HepG2 (cell line): ENCODE results near the gene EDC3. TPM values are rescaled to one million over a fixed set of nuclear protein-coding genes. Genes with fewer than 3 reads are reported as not detected.

Source experiments
- CHD4 ChIP-seq: fragments of 200-600 bp; sonication (generic); IDR thresholded peaks from 2 replicates; pipeline ENCODE4 v1.7.0; 2017; ENCODE audit warnings: mild to moderate bottlenecking, low read length, borderline replicate concordance
- FOXC1 ChIP-seq: sonication (generic); formaldehyde crosslinking; IDR thresholded peaks from 2 replicates; pipeline ENCODE4 v1.8.0; 2022; ENCODE audit warnings: mild to moderate bottlenecking, missing genetic modification reagents, borderline replicate concordance
- GPN1 ChIP-seq: sonication (generic); formaldehyde crosslinking; IDR thresholded peaks from 2 replicates; pipeline ENCODE4 v1.5.1; 2020; ENCODE audit warnings: missing genetic modification reagents, borderline replicate concordance
- GTF2F1 ChIP-seq: fragments of 150-350 bp; IDR thresholded peaks from 2 replicates; pipeline ENCODE4 v1.6.1; 2014; ENCODE audit warnings: low read length
- MEF2D ChIP-seq: sonication (generic); formaldehyde crosslinking; IDR thresholded peaks from 2 replicates; pipeline ENCODE4 v1.5.1; 2020; ENCODE audit warnings: mild to moderate bottlenecking, missing genetic modification reagents
- PPARG ChIP-seq: conservative IDR thresholded peaks from 2 replicates; pipeline ENCODE4 v1.6.1; 2016; ENCODE audit warnings: missing biosample characterization, missing genetic modification reagents
- SCMH1 ChIP-seq: sonication (generic); formaldehyde crosslinking; IDR thresholded peaks from 2 replicates; pipeline ENCODE4 v1.9.0; 2021; ENCODE audit warnings: missing genetic modification reagents, mild to moderate bottlenecking, borderline replicate concordance
- SIX4 ChIP-seq: sonication (generic); formaldehyde crosslinking; IDR thresholded peaks from 2 replicates; pipeline ENCODE4 v1.4.0; 2020; ENCODE audit warnings: missing genetic modification reagents
- TP53 ChIP-seq: sonication (generic); formaldehyde crosslinking; conservative IDR thresholded peaks from 2 replicates; pipeline ENCODE4 v1.4.0; 2020; ENCODE audit warnings: missing genetic modification reagents
- ZNF20 ChIP-seq: sonication (generic); formaldehyde crosslinking; IDR thresholded peaks from 2 replicates; pipeline ENCODE4 v1.4.0; 2020; ENCODE audit warnings: mild to moderate bottlenecking, moderate library complexity, missing genetic modification reagents
- ZNF546 ChIP-seq: sonication (generic); formaldehyde crosslinking; conservative IDR thresholded peaks from 2 replicates; pipeline ENCODE4 v1.8.1; 2023; ENCODE audit warnings: mild to moderate bottlenecking, missing genetic modification reagents
- ZNF556 ChIP-seq: sonication (generic); formaldehyde crosslinking; IDR thresholded peaks from 2 replicates; pipeline ENCODE4 v1.4.0; 2020; ENCODE audit warnings: mild to moderate bottlenecking, missing genetic modification reagents, borderline replicate concordance
- ZNF678 ChIP-seq: sonication (generic); formaldehyde crosslinking; IDR thresholded peaks from 2 replicates; pipeline ENCODE4 v1.4.0; 2020; ENCODE audit warnings: mild to moderate bottlenecking, missing genetic modification reagents
- ZNF7 ChIP-seq: IDR thresholded peaks from 2 replicates; pipeline ENCODE4 v1.6.1; 2016; ENCODE audit warnings: missing biosample characterization, missing genetic modification reagents
- polyA plus RNA-seq, 8 experiments: library from polyadenylated mRNA; depleted of rRNA in 3 of 8; stranded (reverse) in 7 of 8; unstranded in 1 of 8; fragments of >200 nt; fragmentation: Illumina TruSeq in 4 of 8; extraction: Trizol in 4 of 8; gene quantifications; 2 replicates each; pipeline versions ENCODE4 v1.2.1 to v1.2.3, GENCODE V29; 2011 to 2016; ENCODE audit warnings: low read depth in 4 of 8, missing spikeins in 1 of 8, mixed read lengths in 1 of 8; ENCODE audit not compliant: insufficient read depth in 1 of 8
- total RNA-seq, 5 experiments: library from RNA; depleted of rRNA; stranded (reverse); fragments of >200 nt; fragmentation: Illumina TruSeq; extraction: Trizol; gene quantifications; 2 replicates each; pipeline ENCODE4 v1.2.3, GENCODE V29; 2016; ENCODE audit warnings: low read depth in 1 of 5
- TF ChIP-seq, protein P1 (sequence below): sonication (generic); formaldehyde crosslinking; IDR thresholded peaks from 2 replicates; pipeline ENCODE4 v1.4.0; 2020; ENCODE audit warnings: mild to moderate bottlenecking, missing genetic modification reagents
- TF ChIP-seq, protein P2 (sequence below): sonication (generic); formaldehyde crosslinking; IDR thresholded peaks from 2 replicates; pipeline ENCODE4 v1.4.0; 2020; ENCODE audit warnings: low read depth, missing genetic modification reagents
- TF ChIP-seq, protein P3 (sequence below): sonication (generic); formaldehyde crosslinking; IDR thresholded peaks from 2 replicates; pipeline ENCODE4 v1.4.0; 2020; ENCODE audit warnings: missing genetic modification reagents

EDC3 gene
- total and polyA plus RNA-seq, 2 of the 13 experiments (the other 11 are each of a cell fraction or from before 2014, with no cell fraction given): 17.4 to 32.0 TPM

- TF ChIP-seq, protein P1, sequence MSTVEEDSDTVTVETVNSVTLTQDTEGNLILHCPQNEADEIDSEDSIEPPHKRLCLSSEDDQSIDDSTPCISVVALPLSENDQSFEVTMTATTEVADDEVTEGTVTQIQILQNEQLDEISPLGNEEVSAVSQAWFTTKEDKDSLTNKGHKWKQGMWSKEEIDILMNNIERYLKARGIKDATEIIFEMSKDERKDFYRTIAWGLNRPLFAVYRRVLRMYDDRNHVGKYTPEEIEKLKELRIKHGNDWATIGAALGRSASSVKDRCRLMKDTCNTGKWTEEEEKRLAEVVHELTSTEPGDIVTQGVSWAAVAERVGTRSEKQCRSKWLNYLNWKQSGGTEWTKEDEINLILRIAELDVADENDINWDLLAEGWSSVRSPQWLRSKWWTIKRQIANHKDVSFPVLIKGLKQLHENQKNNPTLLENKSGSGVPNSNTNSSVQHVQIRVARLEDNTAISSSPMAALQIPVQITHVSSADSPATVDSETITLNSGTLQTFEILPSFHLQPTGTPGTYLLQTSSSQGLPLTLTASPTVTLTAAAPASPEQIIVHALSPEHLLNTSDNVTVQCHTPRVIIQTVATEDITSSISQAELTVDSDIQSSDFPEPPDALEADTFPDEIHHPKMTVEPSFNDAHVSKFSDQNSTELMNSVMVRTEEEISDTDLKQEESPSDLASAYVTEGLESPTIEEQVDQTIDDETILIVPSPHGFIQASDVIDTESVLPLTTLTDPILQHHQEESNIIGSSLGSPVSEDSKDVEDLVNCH (CRISPR knock-in tag): no peak
- TF ChIP-seq, protein P2, sequence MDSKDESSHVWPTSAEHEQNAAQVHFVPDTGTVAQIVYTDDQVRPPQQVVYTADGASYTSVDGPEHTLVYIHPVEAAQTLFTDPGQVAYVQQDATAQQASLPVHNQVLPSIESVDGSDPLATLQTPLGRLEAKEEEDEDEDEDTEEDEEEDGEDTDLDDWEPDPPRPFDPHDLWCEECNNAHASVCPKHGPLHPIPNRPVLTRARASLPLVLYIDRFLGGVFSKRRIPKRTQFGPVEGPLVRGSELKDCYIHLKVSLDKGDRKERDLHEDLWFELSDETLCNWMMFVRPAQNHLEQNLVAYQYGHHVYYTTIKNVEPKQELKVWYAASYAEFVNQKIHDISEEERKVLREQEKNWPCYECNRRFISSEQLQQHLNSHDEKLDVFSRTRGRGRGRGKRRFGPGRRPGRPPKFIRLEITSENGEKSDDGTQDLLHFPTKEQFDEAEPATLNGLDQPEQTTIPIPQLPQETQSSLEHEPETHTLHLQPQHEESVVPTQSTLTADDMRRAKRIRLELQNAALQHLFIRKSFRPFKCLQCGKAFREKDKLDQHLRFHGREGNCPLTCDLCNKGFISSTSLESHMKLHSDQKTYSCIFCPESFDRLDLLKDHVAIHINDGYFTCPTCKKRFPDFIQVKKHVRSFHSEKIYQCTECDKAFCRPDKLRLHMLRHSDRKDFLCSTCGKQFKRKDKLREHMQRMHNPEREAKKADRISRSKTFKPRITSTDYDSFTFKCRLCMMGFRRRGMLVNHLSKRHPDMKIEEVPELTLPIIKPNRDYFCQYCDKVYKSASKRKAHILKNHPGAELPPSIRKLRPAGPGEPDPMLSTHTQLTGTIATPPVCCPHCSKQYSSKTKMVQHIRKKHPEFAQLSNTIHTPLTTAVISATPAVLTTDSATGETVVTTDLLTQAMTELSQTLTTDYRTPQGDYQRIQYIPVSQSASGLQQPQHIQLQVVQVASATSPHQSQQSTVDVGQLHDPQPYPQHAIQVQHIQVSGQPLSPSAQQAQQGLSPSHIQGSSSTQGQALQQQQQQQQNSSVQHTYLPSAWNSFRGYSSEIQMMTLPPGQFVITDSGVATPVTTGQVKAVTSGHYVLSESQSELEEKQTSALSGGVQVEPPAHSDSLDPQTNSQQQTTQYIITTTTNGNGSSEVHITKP (CRISPR knock-in tag): no peak
- peak; percentile 23; the same call in 1 of the 2 replicates for TF ChIP-seq MEF2D (CRISPR knock-in tag)
- peak; percentile 46; the same call in 1 of the 2 replicates for TF ChIP-seq ZNF546 (CRISPR knock-in tag)
- TF ChIP-seq, protein P3, sequence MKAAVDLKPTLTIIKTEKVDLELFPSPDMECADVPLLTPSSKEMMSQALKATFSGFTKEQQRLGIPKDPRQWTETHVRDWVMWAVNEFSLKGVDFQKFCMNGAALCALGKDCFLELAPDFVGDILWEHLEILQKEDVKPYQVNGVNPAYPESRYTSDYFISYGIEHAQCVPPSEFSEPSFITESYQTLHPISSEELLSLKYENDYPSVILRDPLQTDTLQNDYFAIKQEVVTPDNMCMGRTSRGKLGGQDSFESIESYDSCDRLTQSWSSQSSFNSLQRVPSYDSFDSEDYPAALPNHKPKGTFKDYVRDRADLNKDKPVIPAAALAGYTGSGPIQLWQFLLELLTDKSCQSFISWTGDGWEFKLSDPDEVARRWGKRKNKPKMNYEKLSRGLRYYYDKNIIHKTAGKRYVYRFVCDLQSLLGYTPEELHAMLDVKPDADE (CRISPR knock-in tag): no peak
- TF ChIP-seq GPN1: no peak
- TF ChIP-seq ZNF556 (CRISPR knock-in tag): peak; percentile 58; the same call in 1 of the 2 replicates
- TF ChIP-seq SCMH1 (CRISPR knock-in tag): no peak
- no peak for TF ChIP-seq CHD4
- no peak for TF ChIP-seq ZNF20 (CRISPR knock-in tag)
- TF ChIP-seq FOXC1 (CRISPR knock-in tag): peak; percentile 77; the same call in 1 of the 2 replicates
- no peak for TF ChIP-seq ZNF7 (CRISPR knock-in tag)
- no peak for TF ChIP-seq PPARG
- no peak for TF ChIP-seq TP53 (CRISPR knock-in tag)
- TF ChIP-seq ZNF678 (CRISPR knock-in tag): 0 out of 2 replicates have a peak, but pooled peaks have one; percentile 44
- no peak for TF ChIP-seq SIX4 (CRISPR knock-in tag)
- no peak for TF ChIP-seq GTF2F1
Measured at GRCh38 chr15:74695597-74696397, at the start of gene EDC3 (continued).
